ENCODE measurements around the gene PUM1.

GRCh38 chr1:31041529-31041928 lies 24.0 kb downstream of the PUM1 start:
- no peak for TF ChIP-seq CTCF (IDR thresholded peaks at IDR 0.05)
- TF ChIP-seq POLR2AphosphoS5 (IDR thresholded peaks at IDR 0.05), result no peak

Data from esophagus muscularis mucosa (tissue), 3 donors.